ENCODE measurements around the gene SFXN5.

DNA sequence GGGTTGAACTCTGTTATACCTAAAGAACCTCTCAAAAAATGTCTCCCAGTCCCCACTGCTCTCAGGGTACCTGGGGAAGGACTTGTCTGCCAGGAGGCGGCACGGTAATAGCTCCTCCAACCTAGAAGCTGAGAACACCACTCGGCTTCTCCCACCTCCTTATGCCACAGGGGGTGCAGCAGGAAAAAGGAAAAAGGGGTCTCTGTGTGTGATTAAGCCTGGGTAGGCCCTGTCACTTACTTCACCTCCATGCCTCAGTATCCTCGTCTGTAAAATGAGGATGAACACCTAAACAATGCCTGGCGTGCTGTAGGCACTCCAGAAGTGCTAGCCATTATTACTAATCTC, 77.6 kb downstream of the SFXN5 start:
- TF ChIP-seq, protein P1, sequence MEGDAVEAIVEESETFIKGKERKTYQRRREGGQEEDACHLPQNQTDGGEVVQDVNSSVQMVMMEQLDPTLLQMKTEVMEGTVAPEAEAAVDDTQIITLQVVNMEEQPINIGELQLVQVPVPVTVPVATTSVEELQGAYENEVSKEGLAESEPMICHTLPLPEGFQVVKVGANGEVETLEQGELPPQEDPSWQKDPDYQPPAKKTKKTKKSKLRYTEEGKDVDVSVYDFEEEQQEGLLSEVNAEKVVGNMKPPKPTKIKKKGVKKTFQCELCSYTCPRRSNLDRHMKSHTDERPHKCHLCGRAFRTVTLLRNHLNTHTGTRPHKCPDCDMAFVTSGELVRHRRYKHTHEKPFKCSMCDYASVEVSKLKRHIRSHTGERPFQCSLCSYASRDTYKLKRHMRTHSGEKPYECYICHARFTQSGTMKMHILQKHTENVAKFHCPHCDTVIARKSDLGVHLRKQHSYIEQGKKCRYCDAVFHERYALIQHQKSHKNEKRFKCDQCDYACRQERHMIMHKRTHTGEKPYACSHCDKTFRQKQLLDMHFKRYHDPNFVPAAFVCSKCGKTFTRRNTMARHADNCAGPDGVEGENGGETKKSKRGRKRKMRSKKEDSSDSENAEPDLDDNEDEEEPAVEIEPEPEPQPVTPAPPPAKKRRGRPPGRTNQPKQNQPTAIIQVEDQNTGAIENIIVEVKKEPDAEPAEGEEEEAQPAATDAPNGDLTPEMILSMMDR (optimal IDR thresholded peaks at IDR 0.05 in 1 of 3, IDR thresholded peaks at IDR 0.05 in 1 of 3, conservative IDR thresholded peaks at IDR 0.05 in 1 of 3; ENCODE audit: extremely low read depth in 1 of 3, insufficient read depth in 2 of 3, low read length in 3 of 3): no peak
- no peak for TF ChIP-seq EZH2 (IDR thresholded peaks at IDR 0.05; ENCODE audit: low read length)
